Activated CD4-positive, alpha-beta T cell treated with anti-CD3 and anti-CD28 coated beads for 48 hours (primary cell): ENCODE data around the gene ATP13A2.

Experiments used
- DNase-seq: peaks from one replicate; pipeline ENCODE4 v3.0.0-alpha.2; 2020

ATP13A2 gene

GRCh38 chr1:17031436-17031835 is 19.7 kb upstream of the ATP13A2 start:
- DNase-seq: no peak

- DNase-seq: no peak
These were observed 18.5 kb upstream of the ATP13A2 start for GRCh38 chr1:17030206-17030605.

- DNase-seq: no peak
These were observed 17.0 kb upstream of the ATP13A2 start for GRCh38 chr1:17028662-17029188.

- no peak for DNase-seq
These were observed 16.2 kb upstream of the ATP13A2 start for GRCh38 chr1:17027900-17028299.

GRCh38 chr1:17027403-17027802 is 15.7 kb upstream of the ATP13A2 start:
- DNase-seq: no peak

GRCh38 chr1:17024721-17025120 is 13.0 kb upstream of the ATP13A2 start:
- DNase-seq: no peak

- DNase-seq: no peak
These were observed 11.8 kb upstream of the ATP13A2 start for GRCh38 chr1:17023573-17023972.

- no peak for DNase-seq
These were observed 11.4 kb upstream of the ATP13A2 start for GRCh38 chr1:17023102-17023501.

GRCh38 chr1:17021896-17022295 is 10.2 kb upstream of the ATP13A2 start:
- no peak for DNase-seq

- DNase-seq: no peak
These were observed 8.8 kb upstream of the ATP13A2 start for GRCh38 chr1:17020502-17020901.

GRCh38 chr1:17018849-17019248 is 7.1 kb upstream of the ATP13A2 start:
- DNase-seq: no peak

- DNase-seq: no peak
These were observed 5.7 kb upstream of the ATP13A2 start for GRCh38 chr1:17017435-17017834.

- DNase-seq: no peak
These were observed 4.6 kb upstream of the ATP13A2 start for GRCh38 chr1:17016317-17016661.

GRCh38 chr1:17014671-17015567 is 3.2 kb upstream of the ATP13A2 start:
- DNase-seq: no peak

GRCh38 chr1:17013491-17014320 is 2.0 kb upstream of the ATP13A2 start:
- no peak for DNase-seq

- DNase-seq: no peak
These were observed 1.2 kb upstream of the ATP13A2 start for GRCh38 chr1:17012775-17013490.

- no peak for DNase-seq
These were observed 663 bp downstream of the ATP13A2 start for GRCh38 chr1:17011092-17011438.

- no peak for DNase-seq
These were observed 2.0 kb downstream of the ATP13A2 start for GRCh38 chr1:17009706-17010105.

GRCh38 chr1:17008208-17008855 is 3.4 kb downstream of the ATP13A2 start:
- DNase-seq: no peak

GRCh38 chr1:17007121-17007520 is 4.6 kb downstream of the ATP13A2 start:
- no peak for DNase-seq

GRCh38 chr1:17005365-17005740 is 6.4 kb downstream of the ATP13A2 start:
- DNase-seq: no peak

- no peak for DNase-seq
These were observed 7.0 kb downstream of the ATP13A2 start for GRCh38 chr1:17004466-17005364.
